ENCODE data around the gene F10.

DNA sequence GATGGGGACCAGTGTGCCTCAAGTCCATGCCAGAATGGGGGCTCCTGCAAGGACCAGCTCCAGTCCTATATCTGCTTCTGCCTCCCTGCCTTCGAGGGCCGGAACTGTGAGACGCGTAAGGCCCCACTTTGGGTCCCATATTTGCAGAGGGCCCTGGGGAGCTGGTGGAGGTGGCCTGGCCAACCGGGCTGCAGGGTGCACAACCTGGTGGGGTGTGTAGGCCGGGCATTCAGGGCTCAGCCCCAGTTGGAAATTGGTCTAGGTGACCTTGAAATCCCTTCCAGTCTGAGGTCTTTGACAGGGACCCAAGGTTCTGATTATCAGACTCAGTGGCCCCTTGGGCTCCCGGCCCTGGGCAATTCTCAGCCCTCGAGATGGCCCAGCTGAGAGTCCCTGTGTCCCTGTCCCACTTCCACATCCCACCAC lies 8.7 kb upstream of the F10 start:
- no peak for TF ChIP-seq CTCF (IDR thresholded peaks at IDR 0.05; ENCODE audit: low read depth, low read length)
- no peak for TF ChIP-seq POLR2A (IDR thresholded peaks at IDR 0.05; ENCODE audit: extremely low read depth, insufficient read length)
- TF ChIP-seq, protein P1, sequence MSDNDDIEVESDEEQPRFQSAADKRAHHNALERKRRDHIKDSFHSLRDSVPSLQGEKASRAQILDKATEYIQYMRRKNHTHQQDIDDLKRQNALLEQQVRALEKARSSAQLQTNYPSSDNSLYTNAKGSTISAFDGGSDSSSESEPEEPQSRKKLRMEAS (IDR thresholded peaks at IDR 0.05; ENCODE audit: low read depth, low read length): no peak
- TF ChIP-seq MYC (IDR thresholded peaks at IDR 0.05; ENCODE audit: low read depth, low read length): no peak

All from NB4 (cell line).